WTC11 (cell line): ENCODE results near the gene SPOCK1. TPM values are rescaled to one million over a fixed set of nuclear protein-coding genes. Genes with fewer than 3 reads are reported as not detected.

Experiments
- ATAC-seq: fragments of 200-7000 bp; cut with Tn5 transposase; 2 replicates; pipeline ENCODE4 v1.10.0; 2021; ENCODE audit warnings: mild to moderate bottlenecking, moderate library complexity
- CTCF ChIA-PET: fragments of 300-600 bp; sonication (Branson Sonifier 250); formaldehyde crosslinking; loops from one replicate; lab custom pipeline; 2021; ENCODE audit warnings: antibody characterized with exemption; lab: Charles Lee
- POLR2A ChIA-PET: fragments of 350-600 bp; sonication (Branson Sonifier 250); formaldehyde crosslinking; loops from one replicate; lab custom pipeline; 2021; ENCODE audit warnings: antibody characterized with exemption; lab: Charles Lee
- DNase-seq: peaks from one replicate; pipeline ENCODE4 v3.0.0; 2021; ENCODE audit warnings: low spot score
- H3K27ac Mint-ChIP-seq: 2 replicates; pipeline ENCODE4 v1.8.0; 2021; ENCODE audit warnings: mixed read lengths
- H3K27me3 Mint-ChIP-seq: 2 replicates; pipeline ENCODE4 v1.8.0; 2021; ENCODE audit warnings: low read depth, mild to moderate bottlenecking, moderate library complexity, mixed read lengths
- H3K36me3 Mint-ChIP-seq: 2 replicates; pipeline ENCODE4 v1.8.0; 2021; ENCODE audit warnings: mixed read lengths
- H3K4me1 Mint-ChIP-seq: 2 replicates; pipeline ENCODE4 v1.8.0; 2022; ENCODE audit warnings: mixed read lengths
- H3K4me3 Mint-ChIP-seq: 2 replicates; pipeline ENCODE4 v1.8.0; 2021; ENCODE audit warnings: mild to moderate bottlenecking, moderate library complexity, mixed read lengths
- H3K9me3 Mint-ChIP-seq: 2 replicates; pipeline ENCODE4 v1.8.0; 2021; ENCODE audit warnings: mixed read lengths
- ATF2 ChIP-seq: sonication (generic); formaldehyde crosslinking; IDR thresholded peaks from 2 replicates; pipeline ENCODE4 v1.8.1; 2022; ENCODE audit warnings: low read depth, missing genetic modification reagents, borderline replicate concordance
- CBFB ChIP-seq: sonication (generic); formaldehyde crosslinking; IDR thresholded peaks from 2 replicates; pipeline ENCODE4 v1.8.1; 2022; ENCODE audit warnings: mild to moderate bottlenecking, low read depth, missing genetic modification reagents
- CREM ChIP-seq: sonication (generic); formaldehyde crosslinking; IDR thresholded peaks from 2 replicates; pipeline ENCODE4 v1.8.1; 2022; ENCODE audit warnings: mild to moderate bottlenecking, missing genetic modification reagents, moderate library complexity
- EMX1 ChIP-seq: fragments of 250-450 bp; sonication (Bioruptor Pico); IDR thresholded peaks from 2 replicates; pipeline ENCODE4 v1.8.0; 2021; ENCODE audit warnings: mild to moderate bottlenecking
- ERG ChIP-seq: fragments of 250-450 bp; sonication (Bioruptor Pico); IDR thresholded peaks from 2 replicates; pipeline ENCODE4 v1.8.0; 2021; ENCODE audit warnings: mild to moderate bottlenecking
- FOXK1 ChIP-seq: sonication (generic); formaldehyde crosslinking; IDR thresholded peaks from 2 replicates; pipeline ENCODE4 v1.8.0; 2022; ENCODE audit warnings: mild to moderate bottlenecking, moderate library complexity, missing genetic modification reagents
- GABPB1 ChIP-seq: sonication (generic); formaldehyde crosslinking; IDR thresholded peaks from 2 replicates; pipeline ENCODE4 v1.8.1; 2023; ENCODE audit warnings: mild to moderate bottlenecking, missing genetic modification reagents
- GRHL2 ChIP-seq: fragments of 250-450 bp; sonication (Bioruptor Pico); IDR thresholded peaks from 2 replicates; pipeline ENCODE4 v1.8.0; 2022; ENCODE audit warnings: mild to moderate bottlenecking, moderate library complexity; ENCODE audit not compliant: insufficient replicate concordance, severe bottlenecking
- MXD4 ChIP-seq: fragments of 250-450 bp; sonication (Bioruptor Pico); IDR thresholded peaks from 2 replicates; pipeline ENCODE4 v1.8.0; 2021; ENCODE audit warnings: mild to moderate bottlenecking, moderate library complexity, borderline replicate concordance
- NFATC4 ChIP-seq: fragments of 250-450 bp; sonication (Bioruptor Pico); IDR thresholded peaks from 2 replicates; pipeline ENCODE4 v1.9.0; 2021; ENCODE audit warnings: mild to moderate bottlenecking
- NFYB ChIP-seq: sonication (generic); formaldehyde crosslinking; conservative IDR thresholded peaks from 2 replicates; pipeline ENCODE4 v1.8.0; 2022; ENCODE audit warnings: low read depth, missing genetic modification reagents
- NR2C2 ChIP-seq: sonication (generic); formaldehyde crosslinking; IDR thresholded peaks from 2 replicates; pipeline ENCODE4 v1.8.0; 2022; ENCODE audit warnings: mild to moderate bottlenecking, missing genetic modification reagents
- NR3C1 ChIP-seq: sonication (generic); formaldehyde crosslinking; conservative IDR thresholded peaks from 2 replicates; pipeline ENCODE4 v1.8.1; 2023; ENCODE audit warnings: low read depth, mild to moderate bottlenecking, missing genetic modification reagents
- RELA ChIP-seq: sonication (generic); formaldehyde crosslinking; IDR thresholded peaks from 2 replicates; pipeline ENCODE4 v1.8.1; 2022; ENCODE audit warnings: missing genetic modification reagents, mild to moderate bottlenecking, borderline replicate concordance
- RORB ChIP-seq: fragments of 250-450 bp; sonication (Bioruptor Pico); IDR thresholded peaks from 2 replicates; pipeline ENCODE4 v1.9.0; 2021; ENCODE audit warnings: mild to moderate bottlenecking
- TCF7 ChIP-seq: sonication (generic); formaldehyde crosslinking; IDR thresholded peaks from 2 replicates; pipeline ENCODE4 v1.8.0; 2022; ENCODE audit warnings: mild to moderate bottlenecking, low read depth, missing genetic modification reagents, moderate library complexity
- TEAD1 ChIP-seq: sonication (generic); formaldehyde crosslinking; IDR thresholded peaks from 2 replicates; pipeline ENCODE4 v1.8.0; 2022; ENCODE audit warnings: mild to moderate bottlenecking, missing genetic modification reagents
- USF1 ChIP-seq: sonication (generic); formaldehyde crosslinking; IDR thresholded peaks from 2 replicates; pipeline ENCODE4 v1.8.0; 2022; ENCODE audit warnings: mild to moderate bottlenecking, missing genetic modification reagents
- ZMAT4 ChIP-seq: fragments of 250-450 bp; sonication (Bioruptor Pico); IDR thresholded peaks from 2 replicates; pipeline ENCODE4 v1.9.0; 2021; ENCODE audit warnings: mild to moderate bottlenecking
- ZNF121 ChIP-seq: sonication (generic); formaldehyde crosslinking; IDR thresholded peaks from 2 replicates; pipeline ENCODE4 v1.8.0; 2023; ENCODE audit warnings: missing genetic modification reagents
- ZNF317 ChIP-seq: sonication (generic); formaldehyde crosslinking; IDR thresholded peaks from 2 replicates; pipeline ENCODE4 v1.8.1; 2023; ENCODE audit warnings: low read depth, mild to moderate bottlenecking, moderate library complexity, missing genetic modification reagents, borderline replicate concordance
- ZNF423 ChIP-seq: fragments of 250-450 bp; sonication (Bioruptor Pico); IDR thresholded peaks from 2 replicates; pipeline ENCODE4 v2.1.2; 2022; ENCODE audit warnings: mild to moderate bottlenecking, moderate library complexity
- total RNA-seq: library from RNA; stranded (reverse); gene quantifications from 3 replicates; pipeline ENCODE4 v1.2.3, GENCODE V29; 2021
- TF ChIP-seq, protein P1 (sequence below): sonication (generic); formaldehyde crosslinking; IDR thresholded peaks from 2 replicates; pipeline ENCODE4 v1.8.0; 2022; ENCODE audit warnings: mild to moderate bottlenecking, missing genetic modification reagents
- TF ChIP-seq, protein P2 (sequence below): sonication (generic); formaldehyde crosslinking; IDR thresholded peaks from 2 replicates; pipeline ENCODE4 v1.8.1; 2022; ENCODE audit warnings: mild to moderate bottlenecking, moderate library complexity, missing genetic modification reagents
- TF ChIP-seq, protein P3 (sequence below): sonication (generic); formaldehyde crosslinking; IDR thresholded peaks from 2 replicates; pipeline ENCODE4 v1.8.0; 2023; ENCODE audit warnings: missing genetic modification reagents
- TF ChIP-seq, protein P4 (sequence below): sonication (generic); formaldehyde crosslinking; IDR thresholded peaks from 2 replicates; pipeline ENCODE4 v1.8.0; 2023; ENCODE audit warnings: mild to moderate bottlenecking, missing genetic modification reagents

The SPOCK1 gene
- total RNA-seq, 1 experiment from 2014 or later, result 15.2 TPM

DNA sequence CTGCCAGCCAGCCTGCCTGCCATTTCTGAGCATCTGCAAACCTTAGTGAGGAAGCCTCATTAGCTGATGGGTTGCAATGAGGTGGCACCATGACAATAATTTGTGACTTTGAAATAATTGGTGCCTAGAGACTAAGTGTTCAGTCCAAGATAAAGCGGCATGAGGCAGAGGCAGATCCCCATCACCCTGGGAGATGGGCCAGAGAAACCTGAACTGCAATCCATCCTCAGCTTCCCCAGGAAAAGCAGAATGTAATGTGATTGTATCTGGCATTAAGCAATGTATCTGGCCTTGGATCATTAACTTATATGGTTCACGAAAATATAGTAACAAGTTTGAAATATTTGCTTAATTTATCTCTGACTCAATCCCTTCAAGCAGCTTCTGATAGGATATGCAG, 101.0 kb downstream of the SPOCK1 start:
- Mint-ChIP-seq H3K9me3 (no peaks in the 10 kb centered on the region), H3K4me1 (no peaks in the 10 kb centered on the region), H3K27me3 (no peaks in the 10 kb centered on the region), H3K4me3 (no peak overlapping the region), H3K27ac (no peak overlapping the region), H3K36me3 (no peaks in the 10 kb centered on the region)
- POLR2A ChIA-PET, result no interaction called here
- ATAC-seq, result no peak
- TF ChIP-seq GABPB1 (CRISPR knock-in tag) (no peak), GRHL2 (CRISPR knock-in tag) (no peak), RORB (CRISPR knock-in tag) (no peak), NR2C2 (CRISPR knock-in tag) (no peak), FOXK1 (CRISPR knock-in tag) (no peak), CBFB (CRISPR knock-in tag) (no peak), TEAD1 (no peak), ZNF121 (CRISPR knock-in tag) (no peak), ZNF423 (CRISPR knock-in tag) (no peak), RELA (CRISPR knock-in tag) (no peak), ERG (CRISPR knock-in tag) (no peak), CREM (no peak), NFYB (CRISPR knock-in tag) (no peak), MXD4 (CRISPR knock-in tag) (no peak), NFATC4 (CRISPR knock-in tag) (no peak), EMX1 (CRISPR knock-in tag) (no peak)
- TF ChIP-seq, protein P1, sequence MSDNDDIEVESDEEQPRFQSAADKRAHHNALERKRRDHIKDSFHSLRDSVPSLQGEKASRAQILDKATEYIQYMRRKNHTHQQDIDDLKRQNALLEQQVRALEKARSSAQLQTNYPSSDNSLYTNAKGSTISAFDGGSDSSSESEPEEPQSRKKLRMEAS, result no peak
- TF ChIP-seq, protein P2, sequence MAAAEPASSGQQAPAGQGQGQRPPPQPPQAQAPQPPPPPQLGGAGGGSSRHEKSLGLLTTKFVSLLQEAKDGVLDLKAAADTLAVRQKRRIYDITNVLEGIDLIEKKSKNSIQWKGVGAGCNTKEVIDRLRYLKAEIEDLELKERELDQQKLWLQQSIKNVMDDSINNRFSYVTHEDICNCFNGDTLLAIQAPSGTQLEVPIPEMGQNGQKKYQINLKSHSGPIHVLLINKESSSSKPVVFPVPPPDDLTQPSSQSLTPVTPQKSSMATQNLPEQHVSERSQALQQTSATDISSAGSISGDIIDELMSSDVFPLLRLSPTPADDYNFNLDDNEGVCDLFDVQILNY (CRISPR knock-in tag), result no peak
- TF ChIP-seq, protein P3, sequence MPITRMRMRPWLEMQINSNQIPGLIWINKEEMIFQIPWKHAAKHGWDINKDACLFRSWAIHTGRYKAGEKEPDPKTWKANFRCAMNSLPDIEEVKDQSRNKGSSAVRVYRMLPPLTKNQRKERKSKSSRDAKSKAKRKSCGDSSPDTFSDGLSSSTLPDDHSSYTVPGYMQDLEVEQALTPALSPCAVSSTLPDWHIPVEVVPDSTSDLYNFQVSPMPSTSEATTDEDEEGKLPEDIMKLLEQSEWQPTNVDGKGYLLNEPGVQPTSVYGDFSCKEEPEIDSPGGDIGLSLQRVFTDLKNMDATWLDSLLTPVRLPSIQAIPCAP, result no peak
- TF ChIP-seq, protein P4, sequence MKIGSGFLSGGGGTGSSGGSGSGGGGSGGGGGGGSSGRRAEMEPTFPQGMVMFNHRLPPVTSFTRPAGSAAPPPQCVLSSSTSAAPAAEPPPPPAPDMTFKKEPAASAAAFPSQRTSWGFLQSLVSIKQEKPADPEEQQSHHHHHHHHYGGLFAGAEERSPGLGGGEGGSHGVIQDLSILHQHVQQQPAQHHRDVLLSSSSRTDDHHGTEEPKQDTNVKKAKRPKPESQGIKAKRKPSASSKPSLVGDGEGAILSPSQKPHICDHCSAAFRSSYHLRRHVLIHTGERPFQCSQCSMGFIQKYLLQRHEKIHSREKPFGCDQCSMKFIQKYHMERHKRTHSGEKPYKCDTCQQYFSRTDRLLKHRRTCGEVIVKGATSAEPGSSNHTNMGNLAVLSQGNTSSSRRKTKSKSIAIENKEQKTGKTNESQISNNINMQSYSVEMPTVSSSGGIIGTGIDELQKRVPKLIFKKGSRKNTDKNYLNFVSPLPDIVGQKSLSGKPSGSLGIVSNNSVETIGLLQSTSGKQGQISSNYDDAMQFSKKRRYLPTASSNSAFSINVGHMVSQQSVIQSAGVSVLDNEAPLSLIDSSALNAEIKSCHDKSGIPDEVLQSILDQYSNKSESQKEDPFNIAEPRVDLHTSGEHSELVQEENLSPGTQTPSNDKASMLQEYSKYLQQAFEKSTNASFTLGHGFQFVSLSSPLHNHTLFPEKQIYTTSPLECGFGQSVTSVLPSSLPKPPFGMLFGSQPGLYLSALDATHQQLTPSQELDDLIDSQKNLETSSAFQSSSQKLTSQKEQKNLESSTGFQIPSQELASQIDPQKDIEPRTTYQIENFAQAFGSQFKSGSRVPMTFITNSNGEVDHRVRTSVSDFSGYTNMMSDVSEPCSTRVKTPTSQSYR (CRISPR knock-in tag), result no peak
- TF ChIP-seq, all 79 proteins: peak for 0
- DNase-seq, result no peak
- CTCF ChIA-PET, result interaction anchor here (1.2 kb wide), 1 partner anchor 53 kb away, joined by 4 read pairs; no protein-coding TSS in a partner anchor

- Mint-ChIP-seq H3K27ac (no peak overlapping the region), H3K9me3 (no peaks in the 10 kb centered on the region), H3K36me3 (no peaks in the 10 kb centered on the region), H3K27me3 (peaks cover 3% of the 10 kb centered on the region; the same call in 1 of the 2 replicates), H3K4me1 (no peaks in the 10 kb centered on the region), H3K4me3 (no peak overlapping the region)
- no peak for DNase-seq
- CTCF ChIA-PET, result interaction anchor here (0.6 to 1.5 kb wide), 2 partner anchors 14 to 75 kb away, joined by 3 to 4 read pairs; no protein-coding TSS in a partner anchor
- no peak for ATAC-seq
- POLR2A ChIA-PET, result no interaction called here
- TF ChIP-seq, protein P1, result no peak
- TF ChIP-seq USF1 (CRISPR knock-in tag) (no peak), TCF7 (CRISPR knock-in tag) (no peak), ATF2 (no peak), GRHL2 (CRISPR knock-in tag) (no peak), NR3C1 (CRISPR knock-in tag) (no peak), ZNF317 (no peak), MXD4 (CRISPR knock-in tag) (no peak), NFATC4 (CRISPR knock-in tag) (no peak), EMX1 (CRISPR knock-in tag) (no peak), ZMAT4 (CRISPR knock-in tag) (no peak)
These were observed 103.9 kb downstream of the SPOCK1 start for GRCh38 chr5:137395011-137395755.
